ENCODE results near the gene WDR74.

The WDR74 gene

GRCh38 chr11:62881579-62882430 is 42.4 kb upstream of the WDR74 start:
- no peak for TF ChIP-seq CTCF (IDR thresholded peaks at IDR 0.05; ENCODE audit: extremely low read depth, missing control alignments)
- DNase-seq (ENCODE audit: low spot score): peak; percentile 86

GRCh38 chr11:62880803-62881578 is 41.6 kb upstream of the WDR74 start, which contains the start of gene SLC3A2:
Gene SLC3A2, plus strand, starts transcription at chr11:62880896. Its CDS starts 128 bp downstream, at chr11:62881024.
- peak; percentile 89 for TF ChIP-seq CTCF (IDR thresholded peaks at IDR 0.05; ENCODE audit: extremely low read depth, missing control alignments)
- DNase-seq (ENCODE audit: low spot score): peak; percentile 87

- DNase-seq (ENCODE audit: low spot score): peak; percentile 66
- no peak for TF ChIP-seq CTCF (IDR thresholded peaks at IDR 0.05; ENCODE audit: extremely low read depth, missing control alignments)
These were observed 40.9 kb upstream of the WDR74 start for GRCh38 chr11:62880231-62880802.

GRCh38 chr11:62879235-62879978 is 40.0 kb upstream of the WDR74 start:
- TF ChIP-seq CTCF (IDR thresholded peaks at IDR 0.05; ENCODE audit: extremely low read depth, missing control alignments): no peak
- DNase-seq (ENCODE audit: low spot score): no peak

- TF ChIP-seq CTCF (IDR thresholded peaks at IDR 0.05; ENCODE audit: extremely low read depth, missing control alignments): no peak
- no peak for DNase-seq (ENCODE audit: low spot score)
These were observed 37.3 kb upstream of the WDR74 start for GRCh38 chr11:62876712-62877111.

GRCh38 chr11:62875698-62876478 is 36.5 kb upstream of the WDR74 start:
- no peak for TF ChIP-seq CTCF (IDR thresholded peaks at IDR 0.05; ENCODE audit: extremely low read depth, missing control alignments)
- no peak for DNase-seq (ENCODE audit: low spot score)

All from GM20000 (cell line).